ENCODE data around the gene MAP3K8. TPM values are rescaled to one million over a fixed set of nuclear protein-coding genes. Genes with fewer than 3 reads are reported as not detected.
A peak's percentile ranks its signal among the peaks of the same experiment; 100 is the strongest.
"Not testable (repeated sequence)": the region's sequence is repeated elsewhere in the genome, so short reads cannot be mapped to it uniquely, and the experiment has no call there.

Gene MAP3K8
- total RNA-seq, 2 donors from 2014 or later = 27.0 to 41.1 TPM

- DNase-seq (no peak), ATAC-seq (replicated peaks in 1 of 2) (no peak)
- Mint-ChIP-seq H3K4me3 (no peak overlapping the region), H3K9me3 (no peaks in the 10 kb centered on the region), H3K27ac (no peak overlapping the region), H3K4me1 (ENCODE audit: low read depth) (peaks cover 39% of the 10 kb centered on the region), H3K36me3 (ENCODE audit: insufficient read depth in 2 of 2) (peaks cover 6 to 7% of the 10 kb centered on the region in 2 donors), H3K27me3 (ENCODE audit: low read depth) (peaks cover 6% of the 10 kb centered on the region)
Measured at GRCh38 chr10:30430544-30431298, 3.3 kb upstream of the MAP3K8 start.

- Mint-ChIP-seq H3K4me3 (no peak overlapping the region), H3K27ac (no peak overlapping the region), H3K27me3 (ENCODE audit: low read depth) (peaks cover 6% of the 10 kb centered on the region), H3K36me3 (ENCODE audit: insufficient read depth in 2 of 2) (peaks cover 6 to 7% of the 10 kb centered on the region in 2 donors), H3K9me3 (no peaks in the 10 kb centered on the region), H3K4me1 (ENCODE audit: low read depth) (peaks cover 46% of the 10 kb centered on the region)
- ATAC-seq (replicated peaks in 1 of 2) (no peak), DNase-seq (no peak)
Measured at GRCh38 chr10:30431435-30431911, 2.5 kb upstream of the MAP3K8 start.

DNA sequence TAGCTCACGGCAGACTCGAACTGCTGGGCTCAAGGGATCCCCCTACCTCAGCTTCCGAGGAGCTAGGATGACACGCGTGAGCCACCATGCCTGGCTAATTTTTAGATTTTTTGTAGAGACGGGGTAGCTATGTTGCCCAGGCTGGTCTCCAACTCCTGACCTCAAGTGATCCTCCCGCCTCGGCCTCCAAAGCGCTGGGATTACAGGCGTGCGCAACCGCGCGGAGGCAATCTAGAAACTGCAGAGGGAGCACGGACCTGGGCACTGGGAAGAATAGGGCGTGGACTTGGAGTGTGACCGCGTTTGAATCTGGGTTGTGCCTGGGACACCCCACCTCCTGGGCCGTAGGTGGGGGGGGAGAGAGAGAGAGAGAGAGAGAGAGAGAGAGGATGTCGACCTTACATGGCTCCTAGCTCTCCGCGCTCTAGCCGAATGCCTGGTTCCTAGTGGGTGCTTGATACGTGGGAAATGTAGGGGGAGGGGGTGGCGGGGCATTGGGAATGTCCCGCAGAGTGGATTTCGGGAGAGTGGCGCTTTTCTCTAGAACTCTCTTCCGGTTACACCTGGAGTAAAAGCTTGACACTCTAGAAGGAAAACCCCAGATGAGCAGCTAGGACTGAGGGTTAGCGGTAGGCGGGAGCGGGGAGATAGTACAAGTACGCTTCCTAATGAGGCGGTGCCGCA lies 1.2 kb upstream of the MAP3K8 start:
- DNase-seq (no peak), ATAC-seq (replicated peaks in 1 of 2) (no peak)
- Mint-ChIP-seq H3K4me1 (ENCODE audit: low read depth) (peaks cover 47% of the 10 kb centered on the region), H3K4me3 (peak overlapping the region; percentile 81 to 92), H3K9me3 (no peaks in the 10 kb centered on the region), H3K27me3 (ENCODE audit: low read depth) (peaks cover 6% of the 10 kb centered on the region), H3K27ac (peak overlapping the region; percentile 80), H3K36me3 (ENCODE audit: insufficient read depth in 2 of 2) (peaks cover 12 to 17% of the 10 kb centered on the region in 2 donors)

DNA sequence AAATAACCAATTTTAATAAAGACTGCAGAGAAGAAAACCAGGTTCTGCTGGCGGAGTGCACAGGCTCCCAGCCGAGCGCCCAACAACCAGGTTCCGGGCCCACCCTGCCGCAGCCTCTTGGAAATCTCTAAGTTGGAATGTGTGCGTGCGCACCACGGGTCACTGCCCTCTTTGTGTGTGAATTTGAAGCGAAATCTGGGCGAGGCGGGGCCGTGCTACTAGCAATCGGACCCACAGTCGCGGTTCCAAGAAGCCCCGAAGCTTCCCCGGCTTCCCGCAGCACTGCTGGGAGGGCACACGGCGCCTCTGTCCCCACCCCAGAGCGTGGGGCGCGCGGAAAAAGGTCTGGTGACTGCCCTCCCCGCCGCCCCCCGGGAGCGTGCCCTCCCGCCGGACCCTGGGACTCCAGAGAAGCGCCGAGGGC lies 666 bp upstream of the MAP3K8 start:
- Mint-ChIP-seq H3K4me3 (peak overlapping the region; percentile 81 to 92), H3K27ac (peak overlapping the region; percentile 80), H3K4me1 (ENCODE audit: low read depth) (peaks cover 47% of the 10 kb centered on the region), H3K27me3 (ENCODE audit: low read depth) (peaks cover 6% of the 10 kb centered on the region), H3K36me3 (ENCODE audit: insufficient read depth in 2 of 2) (peaks cover 17 to 21% of the 10 kb centered on the region in 2 donors), H3K9me3 (no peaks in the 10 kb centered on the region)
- DNase-seq = peak; percentile 40 to 49
- peak in 1 of 2 donors; percentile 15 for ATAC-seq (replicated peaks in 1 of 2)

GRCh38 chr10:30434273-30435072 lies 489 bp downstream of the MAP3K8 start:
- H3K4me3 Mint-ChIP-seq = peak overlapping the region; percentile 81 to 92
- peaks cover 27 to 28% of the 10 kb centered on the region in 2 donors for H3K36me3 Mint-ChIP-seq (ENCODE audit: insufficient read depth in 2 of 2)
- H3K27ac Mint-ChIP-seq = peak overlapping the region; percentile 70
- H3K4me1 Mint-ChIP-seq (ENCODE audit: low read depth) = peaks cover 54% of the 10 kb centered on the region
- peaks cover 6% of the 10 kb centered on the region for H3K27me3 Mint-ChIP-seq (ENCODE audit: low read depth)
- DNase-seq (peak; percentile 68 to 77), ATAC-seq (replicated peaks in 1 of 2) (peak; percentile 48 to 61)
- no peaks in the 10 kb centered on the region for H3K9me3 Mint-ChIP-seq

- DNase-seq = peak in 1 of 2 donors; percentile 13
- no peak for ATAC-seq (replicated peaks in 1 of 2)
- Mint-ChIP-seq H3K9me3 (no peaks in the 10 kb centered on the region), H3K4me3 (peak overlapping the region; percentile 81 to 92), H3K4me1 (ENCODE audit: low read depth) (peaks cover 56% of the 10 kb centered on the region), H3K27me3 (ENCODE audit: low read depth) (peaks cover 6% of the 10 kb centered on the region), H3K36me3 (ENCODE audit: insufficient read depth in 2 of 2) (peaks cover 27 to 34% of the 10 kb centered on the region in 2 donors), H3K27ac (peak overlapping the region; percentile 70)
Measured at GRCh38 chr10:30435073-30435422, 1.1 kb downstream of the MAP3K8 start.

DNA sequence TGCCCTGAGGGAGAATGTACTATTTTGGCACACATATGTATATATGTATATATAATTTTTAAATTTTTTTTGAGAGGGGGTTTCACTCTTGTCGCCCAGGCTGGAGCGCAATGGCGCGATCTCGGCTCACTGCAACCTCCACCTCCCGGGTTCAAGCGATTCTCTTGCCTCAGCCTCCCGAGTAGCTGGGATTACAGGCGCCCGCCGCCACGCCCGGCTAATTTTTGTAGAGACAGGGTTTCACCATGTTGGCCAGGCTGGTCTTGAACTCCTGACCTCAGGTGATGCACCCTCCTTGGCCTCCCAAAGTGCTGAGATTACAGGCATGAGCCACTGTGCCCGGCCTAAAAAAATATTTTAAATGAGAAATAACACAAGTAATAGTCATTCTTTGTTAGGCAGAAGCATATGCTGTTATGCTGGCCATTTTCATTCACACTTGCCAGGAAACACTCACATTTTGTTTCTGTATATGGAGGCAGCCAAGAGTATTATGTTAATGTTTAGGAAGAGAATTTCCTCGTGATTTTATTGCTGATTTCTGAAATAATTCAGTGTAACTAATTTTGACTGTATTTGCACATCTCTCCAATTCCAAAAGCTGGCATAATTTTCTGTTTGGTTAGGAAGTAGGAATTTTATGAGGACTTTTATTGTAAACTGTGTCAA lies 1.6 kb downstream of the MAP3K8 start:
- H3K9me3 Mint-ChIP-seq; ATAC-seq (replicated peaks in 1 of 2); H3K27me3 Mint-ChIP-seq (ENCODE audit: low read depth); DNase-seq: not testable (repeated sequence)
- H3K4me3 Mint-ChIP-seq = peak overlapping the region; percentile 81 to 92
- peak overlapping the region; percentile 70 for H3K27ac Mint-ChIP-seq
- peaks cover 27 to 38% of the 10 kb centered on the region in 2 donors for H3K36me3 Mint-ChIP-seq (ENCODE audit: insufficient read depth in 2 of 2)
- H3K4me1 Mint-ChIP-seq (ENCODE audit: low read depth) = peaks cover 61% of the 10 kb centered on the region

DNA sequence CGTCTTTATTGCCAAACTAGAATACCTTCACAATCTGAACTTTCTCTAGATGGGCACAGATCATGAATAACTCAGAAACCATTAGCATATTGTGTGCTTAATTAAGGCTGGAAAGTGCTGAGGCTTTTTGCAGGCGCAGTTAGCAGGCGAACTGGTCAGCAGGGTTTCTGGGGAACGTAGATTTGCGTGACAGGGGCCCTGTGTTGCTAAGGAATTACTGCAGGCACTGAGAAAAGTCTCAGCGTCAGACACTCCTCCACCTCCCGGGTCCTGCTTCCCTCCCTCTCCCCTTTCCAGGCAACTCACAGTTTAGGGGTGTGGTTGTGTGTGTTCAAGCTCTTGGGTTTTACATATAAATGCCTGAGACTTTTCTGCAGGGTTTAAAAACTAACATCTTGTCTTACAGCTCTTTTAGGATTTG lies 2.2 kb downstream of the MAP3K8 start:
- ATAC-seq (replicated peaks in 1 of 2) (no peak), DNase-seq (peak in 1 of 2 donors; percentile 8)
- Mint-ChIP-seq H3K9me3 (no peaks in the 10 kb centered on the region), H3K27me3 (ENCODE audit: low read depth) (peaks cover 6% of the 10 kb centered on the region), H3K4me1 (ENCODE audit: low read depth) (peaks cover 65% of the 10 kb centered on the region), H3K36me3 (ENCODE audit: insufficient read depth in 2 of 2) (peaks cover 27 to 40% of the 10 kb centered on the region in 2 donors), H3K4me3 (peak overlapping the region; percentile 81 to 92), H3K27ac (peak overlapping the region; percentile 64)

GRCh38 chr10:30436671-30437030 lies 2.7 kb downstream of the MAP3K8 start:
- Mint-ChIP-seq H3K27ac (peak overlapping the region; percentile 53), H3K9me3 (no peaks in the 10 kb centered on the region), H3K36me3 (ENCODE audit: insufficient read depth in 2 of 2) (peaks cover 27 to 41% of the 10 kb centered on the region in 2 donors), H3K27me3 (ENCODE audit: low read depth) (peaks cover 6% of the 10 kb centered on the region), H3K4me1 (ENCODE audit: low read depth) (peaks cover 65% of the 10 kb centered on the region), H3K4me3 (peak overlapping the region; percentile 81 to 92)
- no peak for ATAC-seq (replicated peaks in 1 of 2)
- DNase-seq = no peak

DNA sequence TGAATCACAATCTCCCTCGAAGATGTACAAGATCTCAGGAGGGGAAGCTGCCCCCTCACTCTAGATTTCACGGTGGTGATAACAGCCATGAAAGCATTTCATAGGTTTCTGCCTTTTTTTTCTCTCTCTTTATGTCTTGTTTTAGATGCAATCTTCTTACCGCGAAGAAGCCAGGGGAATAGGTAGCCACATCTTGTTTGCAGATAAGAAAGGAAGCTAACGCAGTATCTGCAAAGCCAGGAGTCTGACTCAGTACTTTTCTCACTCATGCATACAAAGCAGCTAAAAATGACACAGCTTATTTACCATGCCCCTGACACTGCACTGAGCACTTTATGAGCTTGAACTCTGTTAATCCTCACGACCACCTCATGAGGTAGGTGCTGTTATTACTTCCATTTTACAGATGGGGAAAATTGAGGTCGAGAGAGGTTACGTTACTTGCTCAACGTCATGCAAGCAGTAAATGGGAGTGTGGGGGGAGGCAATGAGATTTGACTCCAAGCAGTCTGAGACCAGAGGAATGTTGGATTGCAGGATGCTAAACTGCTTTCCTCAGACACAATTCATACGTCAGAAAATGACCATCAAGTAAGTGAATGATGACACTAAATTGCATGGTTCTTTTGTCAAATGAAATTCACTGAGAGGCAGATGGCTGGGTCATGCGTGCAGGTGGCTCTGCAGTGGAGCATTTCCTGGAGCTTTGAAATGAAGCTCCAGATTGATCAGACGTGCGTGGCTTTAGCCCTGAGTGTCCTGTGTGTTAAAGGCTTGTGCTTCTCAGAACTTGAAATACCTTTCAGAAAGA lies 3.3 kb downstream of the MAP3K8 start:
- Mint-ChIP-seq H3K27ac (peak overlapping the region; percentile 53), H3K27me3 (ENCODE audit: low read depth) (peaks cover 6% of the 10 kb centered on the region), H3K4me3 (peak overlapping the region; percentile 81 to 92), H3K9me3 (no peaks in the 10 kb centered on the region), H3K4me1 (ENCODE audit: low read depth) (peaks cover 70% of the 10 kb centered on the region), H3K36me3 (ENCODE audit: insufficient read depth in 2 of 2) (peaks cover 33 to 47% of the 10 kb centered on the region in 2 donors)
- ATAC-seq (replicated peaks in 1 of 2) = peak; percentile 57 to 58
- peak; percentile 48 to 62 for DNase-seq

- Mint-ChIP-seq H3K27ac (peak overlapping the region; percentile 75), H3K4me3 (peak overlapping the region; percentile 81 to 92), H3K9me3 (no peaks in the 10 kb centered on the region), H3K27me3 (ENCODE audit: low read depth) (peaks cover under 1% of the 10 kb centered on the region), H3K36me3 (ENCODE audit: insufficient read depth in 2 of 2) (peaks cover 32 to 47% of the 10 kb centered on the region in 2 donors), H3K4me1 (ENCODE audit: low read depth) (peaks cover 68% of the 10 kb centered on the region)
- no peak for ATAC-seq (replicated peaks in 1 of 2)
- DNase-seq = no peak
Measured at GRCh38 chr10:30438021-30438850, 4.3 kb downstream of the MAP3K8 start.
